ENCODE results near the gene OSBPL8. TPM values are rescaled to one million over a fixed set of nuclear protein-coding genes. Genes with fewer than 3 reads are reported as not detected.

The OSBPL8 gene
- total RNA-seq, 1 donor: 204 TPM

DNA sequence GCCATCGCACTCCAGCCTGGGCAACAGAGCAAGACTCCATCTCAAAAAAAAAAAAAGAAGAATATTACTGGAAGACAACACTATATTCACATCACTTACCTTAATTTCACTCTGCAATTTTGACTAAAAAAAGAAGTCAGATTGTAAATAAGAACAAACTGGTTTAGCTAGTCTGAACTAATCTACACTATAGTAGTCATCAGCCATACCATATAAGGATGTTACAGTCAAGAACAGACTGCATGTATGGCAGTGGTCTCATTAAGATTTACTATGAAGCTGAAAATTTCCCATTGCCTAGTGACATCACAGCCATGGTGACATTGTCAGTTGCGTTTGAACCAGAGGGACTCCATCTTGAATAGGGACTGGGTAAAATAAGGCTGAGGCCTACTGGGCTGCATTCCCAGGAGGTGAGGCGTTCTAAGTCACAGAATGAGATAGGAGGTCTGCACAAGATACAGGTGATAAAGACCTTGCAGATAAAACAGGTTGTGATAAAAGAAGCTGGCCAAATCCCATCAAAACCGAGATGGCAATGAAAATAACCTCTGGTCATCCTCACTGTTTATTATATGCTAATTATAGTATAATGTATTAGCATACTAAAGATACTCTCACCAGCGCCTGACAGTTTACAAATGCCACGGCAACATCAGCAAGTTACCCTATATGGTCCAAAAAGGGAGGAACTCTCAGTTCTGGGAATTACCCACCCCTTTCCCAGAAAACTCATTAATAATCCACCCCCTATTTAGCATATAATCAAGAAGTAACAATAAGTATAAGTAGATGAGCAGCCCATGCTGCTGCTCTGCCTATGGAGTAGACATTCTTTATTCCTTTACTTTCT, 51.2 kb downstream of the OSBPL8 start:
- Histone ChIP-seq H3K4me1 (ENCODE audit: insufficient read depth, low read length) (no peaks in the 10 kb centered on the region), H3K79me2 (ENCODE audit: insufficient read depth, low read length) (peaks cover 52% of the 10 kb centered on the region), H3K9me3 (ENCODE audit: low read depth, low read length) (no peaks in the 10 kb centered on the region), H2AFZ (ENCODE audit: low read length) (no peak overlapping the region), H3K27ac (ENCODE audit: low read depth, low read length) (no peak overlapping the region), H3K4me3 (ENCODE audit: insufficient read depth, low read length) (no peak overlapping the region), H4K20me1 (ENCODE audit: insufficient read depth, low read length) (peaks cover 5% of the 10 kb centered on the region), H3K36me3 (ENCODE audit: insufficient read depth, low read length) (no peaks in the 10 kb centered on the region), H3K27me3 (ENCODE audit: insufficient read depth, low read length) (no peaks in the 10 kb centered on the region), H3K4me2 (ENCODE audit: insufficient read depth, low read length) (no peak overlapping the region)
- DNase-seq (ENCODE audit: insufficient read length, low spot score, missing footprints): no peak
- no peak for TF ChIP-seq CTCF (IDR thresholded peaks at IDR 0.05; ENCODE audit: extremely low read depth, low read depth, low read length)

GRCh38 chr12:76506149-76506548, 53.4 kb downstream of the OSBPL8 start:
- peaks cover 56% of the 10 kb centered on the region for H3K79me2 ChIP-seq (ENCODE audit: insufficient read depth, low read length)
- no peak overlapping the region for H3K4me3 ChIP-seq (ENCODE audit: insufficient read depth, low read length)
- H3K27ac ChIP-seq (ENCODE audit: low read depth, low read length): no peak overlapping the region
- no peaks in the 10 kb centered on the region for H3K36me3 ChIP-seq (ENCODE audit: insufficient read depth, low read length)
- DNase-seq (ENCODE audit: insufficient read length, low spot score, missing footprints): no peak
- no peaks in the 10 kb centered on the region for H3K27me3 ChIP-seq (ENCODE audit: insufficient read depth, low read length)
- no peak overlapping the region for H2AFZ ChIP-seq (ENCODE audit: low read length)
- no peaks in the 10 kb centered on the region for H3K4me1 ChIP-seq (ENCODE audit: insufficient read depth, low read length)
- H3K9me3 ChIP-seq (ENCODE audit: low read depth, low read length): no peaks in the 10 kb centered on the region
- no peak overlapping the region for H3K4me2 ChIP-seq (ENCODE audit: insufficient read depth, low read length)
- H4K20me1 ChIP-seq (ENCODE audit: insufficient read depth, low read length): peaks cover 11% of the 10 kb centered on the region
- TF ChIP-seq CTCF (IDR thresholded peaks at IDR 0.05; ENCODE audit: extremely low read depth, low read depth, low read length): no peak

DNA sequence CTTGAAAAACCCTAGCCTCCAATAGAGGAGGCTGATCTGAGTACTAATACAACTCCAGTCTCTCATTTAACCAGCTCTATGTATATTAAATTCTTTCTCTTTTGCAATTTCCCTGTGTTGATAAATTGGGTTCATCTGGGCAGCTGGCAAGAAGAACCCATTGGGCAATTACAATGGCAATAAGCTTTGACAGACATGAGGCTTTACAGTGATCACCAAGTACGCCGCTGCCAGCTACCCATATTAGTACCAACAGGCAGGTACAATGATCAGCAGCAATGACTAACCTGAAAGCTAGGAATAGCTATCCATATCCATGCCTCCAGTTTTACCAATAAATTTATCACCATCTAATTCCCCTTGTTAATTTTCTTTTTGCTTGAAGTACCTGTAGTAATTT, 54.5 kb downstream of the OSBPL8 start:
- H3K27me3 ChIP-seq (ENCODE audit: insufficient read depth, low read length): no peaks in the 10 kb centered on the region
- no peak for DNase-seq (ENCODE audit: insufficient read length, low spot score, missing footprints)
- peaks cover 50% of the 10 kb centered on the region for H3K79me2 ChIP-seq (ENCODE audit: insufficient read depth, low read length)
- peaks cover 11% of the 10 kb centered on the region for H4K20me1 ChIP-seq (ENCODE audit: insufficient read depth, low read length)
- H3K27ac ChIP-seq (ENCODE audit: low read depth, low read length): no peak overlapping the region
- no peak overlapping the region for H3K4me3 ChIP-seq (ENCODE audit: insufficient read depth, low read length)
- no peak for TF ChIP-seq CTCF (IDR thresholded peaks at IDR 0.05; ENCODE audit: extremely low read depth, low read depth, low read length)
- H3K4me2 ChIP-seq (ENCODE audit: insufficient read depth, low read length): no peak overlapping the region
- no peaks in the 10 kb centered on the region for H3K36me3 ChIP-seq (ENCODE audit: insufficient read depth, low read length)
- no peaks in the 10 kb centered on the region for H3K9me3 ChIP-seq (ENCODE audit: low read depth, low read length)
- no peaks in the 10 kb centered on the region for H3K4me1 ChIP-seq (ENCODE audit: insufficient read depth, low read length)
- H2AFZ ChIP-seq (ENCODE audit: low read length): no peak overlapping the region

- Histone ChIP-seq H3K4me3 (ENCODE audit: insufficient read depth, low read length) (no peak overlapping the region), H3K27ac (ENCODE audit: low read depth, low read length) (no peak overlapping the region), H3K4me1 (ENCODE audit: insufficient read depth, low read length) (no peaks in the 10 kb centered on the region), H4K20me1 (ENCODE audit: insufficient read depth, low read length) (peaks cover 11% of the 10 kb centered on the region), H3K27me3 (ENCODE audit: insufficient read depth, low read length) (no peaks in the 10 kb centered on the region), H3K79me2 (ENCODE audit: insufficient read depth, low read length) (peaks cover 48% of the 10 kb centered on the region), H3K9me3 (ENCODE audit: low read depth, low read length) (no peaks in the 10 kb centered on the region), H3K36me3 (ENCODE audit: insufficient read depth, low read length) (no peaks in the 10 kb centered on the region), H2AFZ (ENCODE audit: low read length) (no peak overlapping the region), H3K4me2 (ENCODE audit: insufficient read depth, low read length) (no peak overlapping the region)
- no peak for TF ChIP-seq CTCF (IDR thresholded peaks at IDR 0.05; ENCODE audit: extremely low read depth, low read depth, low read length)
- DNase-seq (ENCODE audit: insufficient read length, low spot score, missing footprints): no peak
These were observed 55.0 kb downstream of the OSBPL8 start for GRCh38 chr12:76504606-76505005.
